ENCODE data around the gene CCDC82. TPM values are rescaled to one million over a fixed set of nuclear protein-coding genes. Genes with fewer than 3 reads are reported as not detected.

CCDC82 gene
- 22.5 and 22.7 TPM in 2 replicates for total RNA-seq

GRCh38 chr11:96389720-96390487 is at the start of gene CCDC82, which contains the start of gene JRKL:
TSS of gene CCDC82 (minus strand) at chr11:96389912. CDS start at chr11:96384747, 5,165 bp downstream.
TSS of gene JRKL (plus strand) at chr11:96390013. CDS start at chr11:96390650, 637 bp downstream.

GRCh38 chr11:96342961-96343711 is 46.6 kb downstream of the CCDC82 start, which contains the start of gene MAML2:
TSS of gene MAML2 (minus strand) at chr11:96343195. CDS start at chr11:96341895, 1,300 bp downstream.

Small RNAs within 50 kb of the gene (small RNA-seq; reads per million reads assigned to genes)
- not detected for gene MIR1260B

Other genes with a start within 250 kb of the CCDC82 start
- 18.8 and 30.6 TPM in 2 replicates for gene MAML2, start 46.7 kb downstream of the CCDC82 start, total RNA-seq
- 12.2 and 13.9 TPM in 2 replicates for gene JRKL, start 101 bp upstream of the CCDC82 start, total RNA-seq